Spleen (tissue), 11 donors: Measurements from ENCODE around the gene GPRIN1. TPM values are rescaled to one million over a fixed set of nuclear protein-coding genes. Genes with fewer than 3 reads are reported as not detected.

Experiments used
- DNase-seq: peaks from one replicate; pipeline ENCODE4 v3.0.0-alpha.2; 2020
- H3K27ac ChIP-seq, 8 donors: fragments of 200-600 bp; sonication (generic) in 7 of 8; 1 replicate in 4 of 8; 2 replicates in 4 of 8; pipeline versions ENCODE4 v1.5.0 to v1.8.0; 2016 to 2021; ENCODE audit warnings: inconsistent platforms in 4 of 8, mild to moderate bottlenecking in 4 of 8, moderate library complexity in 1 of 8
- H3K27me3 ChIP-seq, 7 donors: fragments of 200-600 bp; sonication (generic) in 6 of 7; replicated peaks in 1 of 7; 1 replicate in 4 of 7; 2 replicates in 3 of 7; pipeline versions ENCODE4 v1.5.0 to v1.8.0; 2016 to 2021; ENCODE audit warnings: inconsistent platforms in 3 of 7, mild to moderate bottlenecking in 1 of 7
- H3K36me3 ChIP-seq, 6 donors: fragments of 200-600 bp; sonication (generic) in 5 of 6; 1 replicate in 4 of 6; 2 replicates in 2 of 6; pipeline versions ENCODE4 v1.5.0 to v1.8.0; 2016 to 2021; ENCODE audit warnings: inconsistent platforms in 2 of 6
- H3K4me1 ChIP-seq, 6 donors: fragments of 200-600 bp; sonication (generic) in 5 of 6; 1 replicate in 3 of 6; 2 replicates in 3 of 6; pipeline versions ENCODE4 v1.5.0 to v1.8.0; 2016 to 2021; ENCODE audit warnings: inconsistent platforms in 3 of 6
- H3K4me3 ChIP-seq, 8 donors: fragments of 200-600 bp; sonication (generic) in 7 of 8; 1 replicate in 4 of 8; 2 replicates in 4 of 8; pipeline versions ENCODE4 v1.5.0 to v1.8.0; 2016 to 2021; ENCODE audit warnings: inconsistent platforms in 4 of 8, mild to moderate bottlenecking in 4 of 8, moderate library complexity in 2 of 8
- H3K9me3 ChIP-seq, 8 donors: fragments of 200-600 bp; sonication (generic) in 7 of 8; 1 replicate in 4 of 8; 2 replicates in 4 of 8; pipeline versions ENCODE4 v1.5.0 to v1.8.0; 2016 to 2021; ENCODE audit warnings: inconsistent platforms in 4 of 8
- POLR2A ChIP-seq, 3 donors: fragments of 450-650 bp; IDR thresholded peaks; one replicate each; pipeline ENCODE4 v1.5.1; 2017; ENCODE audit warnings: antibody characterized with exemption in 3 of 3, mild to moderate bottlenecking in 1 of 3
- POLR2AphosphoS5 ChIP-seq, 3 donors: sonication (generic); formaldehyde crosslinking; IDR thresholded peaks; one replicate each; pipeline ENCODE4 v1.5.1; 2017; ENCODE audit warnings: antibody characterized with exemption in 3 of 3
- WGBS, 5 donors: extraction: QIAGEN DNeasy Blood & Tissue Kit in 3 of 5; methylation state at CpG; one replicate each; pipeline versions ENCODE4 v1.1.5 to v1.1.7; 2013 to 2018; 5-methylcytosine and 5-hydroxymethylcytosine counted together
- intact Hi-C: fragments of 100-400 bp; cut with DNase I; formaldehyde crosslinking; loops from one replicate; pipeline ENCODE4 v1.15.0; 2023; ENCODE audit warnings: low total_unique reads
- polyA plus RNA-seq, 3 donors: library from polyadenylated mRNA; stranded (reverse); fragments of 200-250 nt; gene quantifications; one replicate each; pipeline ENCODE4 v1.2.1, GENCODE V29; 2013
- total RNA-seq, 7 donors: library from RNA; depleted of rRNA in 3 of 7; stranded (reverse); fragments of >200 nt in 3 of 7; fragmentation: NEBNext Ultra II Directional in 4 of 7; extraction: Animal tissue kit (Norgen Biotek cat#: 25700) in 4 of 7; gene quantifications; one replicate each; pipeline versions ENCODE4 v1.1.0 to v1.2.1, GENCODE V29; 2016 to 2021
- TF ChIP-seq, protein P1 (sequence below), 11 experiments: fragments of 200-600 bp in 7 of 11; fragments of 450-650 bp in 4 of 11; sonication (generic) in 4 of 11; IDR thresholded peaks in 8 of 11; conservative IDR thresholded peaks in 3 of 11; 1 replicate in 7 of 11; 2 replicates in 4 of 11; pipeline versions ENCODE4 v1.4.0 to v1.8.0; 2016 to 2021; ENCODE audit warnings: antibody characterized with exemption in 11 of 11, inconsistent platforms in 4 of 11, mild to moderate bottlenecking in 1 of 11
- donor health status: healthy with polysubstance abuse.
- donor health status: DM: no; HTN: no; CAD: no; lungs with moderate emphysema.
- donor health status: DM: no; HTN: no; CAD: no.
- donor health status: Bipolar disorder and iron deficiency.
- donor health status: healthy.
- donor health status: DM: no; HTN: no; CAD: no.
- donor health status: DM: yes; HTN: yes; CAD: no.

The GPRIN1 gene
- total and polyA plus RNA-seq, 10 donors = 0.13 to 1.3 (median 0.76) TPM

DNA sequence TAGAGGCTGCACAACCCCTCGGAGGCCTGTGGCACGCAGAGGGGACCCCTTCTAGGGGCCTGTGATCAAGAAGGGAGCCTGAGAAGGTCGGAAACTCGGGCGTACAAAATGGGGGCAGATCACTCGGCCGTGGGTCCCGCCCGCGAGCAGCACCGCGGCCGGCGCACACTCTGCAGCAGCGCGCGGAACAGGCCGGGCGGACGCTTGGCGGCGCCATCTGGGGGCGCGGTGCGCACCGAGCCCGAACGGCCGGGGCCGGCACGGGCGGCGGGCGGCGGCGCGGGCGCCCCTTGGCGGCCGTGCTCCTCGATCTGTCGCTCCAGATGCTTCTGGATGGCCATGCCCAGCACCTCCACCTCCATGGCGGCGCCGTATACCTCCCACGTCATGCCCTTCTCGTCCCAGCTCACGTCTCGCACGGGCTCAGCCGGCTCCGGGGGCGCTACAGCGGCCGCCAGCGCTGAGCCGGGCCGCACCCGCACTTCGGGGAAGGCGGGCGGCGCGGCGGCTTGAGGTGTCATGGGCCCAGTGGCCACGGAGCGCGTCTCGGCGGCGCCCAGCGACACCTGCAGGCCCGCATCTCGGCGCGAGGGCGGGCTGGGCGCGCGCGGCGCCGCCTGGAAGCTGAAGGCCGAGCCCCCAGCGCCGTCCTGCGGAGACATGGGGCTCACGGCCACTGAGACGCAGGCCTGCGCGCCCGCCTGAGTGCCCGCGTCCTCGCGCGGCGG lies 13.1 kb downstream of the GPRIN1 start:
- H3K27ac ChIP-seq = peak overlapping the region in 1 of 8 donors; percentile 30
- no peaks in the 10 kb centered on the region for H3K36me3 ChIP-seq
- peaks cover 0 to 56% (median 6%) of the 10 kb centered on the region in 7 donors for H3K27me3 ChIP-seq
- H3K4me3 ChIP-seq = peak overlapping the region in 7 of 8 donors; percentile 21 to 71 (median 44)
- peak; percentile 89 for DNase-seq
- TF ChIP-seq POLR2AphosphoS5 (IDR thresholded peaks at IDR 0.05) (no peak), POLR2A (IDR thresholded peaks at IDR 0.05) (no peak)
- TF ChIP-seq, protein P1, sequence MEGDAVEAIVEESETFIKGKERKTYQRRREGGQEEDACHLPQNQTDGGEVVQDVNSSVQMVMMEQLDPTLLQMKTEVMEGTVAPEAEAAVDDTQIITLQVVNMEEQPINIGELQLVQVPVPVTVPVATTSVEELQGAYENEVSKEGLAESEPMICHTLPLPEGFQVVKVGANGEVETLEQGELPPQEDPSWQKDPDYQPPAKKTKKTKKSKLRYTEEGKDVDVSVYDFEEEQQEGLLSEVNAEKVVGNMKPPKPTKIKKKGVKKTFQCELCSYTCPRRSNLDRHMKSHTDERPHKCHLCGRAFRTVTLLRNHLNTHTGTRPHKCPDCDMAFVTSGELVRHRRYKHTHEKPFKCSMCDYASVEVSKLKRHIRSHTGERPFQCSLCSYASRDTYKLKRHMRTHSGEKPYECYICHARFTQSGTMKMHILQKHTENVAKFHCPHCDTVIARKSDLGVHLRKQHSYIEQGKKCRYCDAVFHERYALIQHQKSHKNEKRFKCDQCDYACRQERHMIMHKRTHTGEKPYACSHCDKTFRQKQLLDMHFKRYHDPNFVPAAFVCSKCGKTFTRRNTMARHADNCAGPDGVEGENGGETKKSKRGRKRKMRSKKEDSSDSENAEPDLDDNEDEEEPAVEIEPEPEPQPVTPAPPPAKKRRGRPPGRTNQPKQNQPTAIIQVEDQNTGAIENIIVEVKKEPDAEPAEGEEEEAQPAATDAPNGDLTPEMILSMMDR (IDR thresholded peaks at IDR 0.05 in 8 of 11, conservative IDR thresholded peaks at IDR 0.05 in 3 of 11) = peak in 5 of 11 experiments; percentile 11 to 47 (median 40)
- WGBS, 5 donors = 2 to 15% (median 4%) methylated on average over 5 to 98 of the region's 98 CpGs
- H3K9me3 ChIP-seq = no peaks in the 10 kb centered on the region
- peaks cover 0 to 16% (median 14%) of the 10 kb centered on the region in 6 donors for H3K4me1 ChIP-seq
- intact Hi-C loops = no loop called here

DNA sequence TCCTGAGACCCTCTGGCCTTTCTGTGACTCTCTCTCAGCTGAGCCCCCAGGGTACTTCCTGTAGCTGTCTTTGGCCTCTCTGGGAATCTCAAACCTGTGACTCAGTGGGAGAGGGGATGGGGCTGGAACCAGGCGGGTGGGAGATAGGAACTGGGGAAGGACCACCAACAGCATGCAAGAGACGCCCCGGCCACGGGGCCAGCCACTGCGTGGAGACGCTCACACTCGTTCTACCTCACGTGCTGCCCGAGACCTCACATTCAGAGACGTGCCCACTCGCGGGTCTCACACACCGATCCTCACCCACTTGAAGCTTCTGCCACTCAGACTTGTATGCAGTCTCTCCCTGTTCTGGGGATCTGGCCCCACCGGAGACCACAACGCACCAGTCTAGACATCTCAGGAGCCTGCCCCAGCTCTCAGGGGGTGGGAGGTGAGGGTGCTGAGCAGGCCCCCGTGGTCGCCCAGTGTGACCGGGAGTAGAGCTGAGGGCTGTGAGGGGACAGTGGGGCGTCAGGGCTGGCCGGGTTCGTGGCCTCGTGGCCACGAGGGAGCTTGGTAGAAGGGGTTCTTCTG lies 13.8 kb downstream of the GPRIN1 start:
- Histone ChIP-seq H3K9me3 (no peaks in the 10 kb centered on the region), H3K4me3 (peak overlapping the region in 6 of 8 donors; percentile 28 to 71 (median 44)), H3K27ac (no peak overlapping the region), H3K36me3 (no peaks in the 10 kb centered on the region), H3K27me3 (peaks cover 0 to 56% (median 6%) of the 10 kb centered on the region in 7 donors), H3K4me1 (peaks cover 0 to 16% (median 14%) of the 10 kb centered on the region in 6 donors)
- intact Hi-C loops = no loop called here
- DNase-seq = no peak
- TF ChIP-seq POLR2A (IDR thresholded peaks at IDR 0.05) = no peak
- TF ChIP-seq, protein P1 (IDR thresholded peaks at IDR 0.05 in 8 of 11, conservative IDR thresholded peaks at IDR 0.05 in 3 of 11) = no peak
- no peak for TF ChIP-seq POLR2AphosphoS5 (IDR thresholded peaks at IDR 0.05)
- WGBS, 5 donors = 79 to 88% (median 80%) methylated on average over 23 of the region's 23 CpGs

DNA sequence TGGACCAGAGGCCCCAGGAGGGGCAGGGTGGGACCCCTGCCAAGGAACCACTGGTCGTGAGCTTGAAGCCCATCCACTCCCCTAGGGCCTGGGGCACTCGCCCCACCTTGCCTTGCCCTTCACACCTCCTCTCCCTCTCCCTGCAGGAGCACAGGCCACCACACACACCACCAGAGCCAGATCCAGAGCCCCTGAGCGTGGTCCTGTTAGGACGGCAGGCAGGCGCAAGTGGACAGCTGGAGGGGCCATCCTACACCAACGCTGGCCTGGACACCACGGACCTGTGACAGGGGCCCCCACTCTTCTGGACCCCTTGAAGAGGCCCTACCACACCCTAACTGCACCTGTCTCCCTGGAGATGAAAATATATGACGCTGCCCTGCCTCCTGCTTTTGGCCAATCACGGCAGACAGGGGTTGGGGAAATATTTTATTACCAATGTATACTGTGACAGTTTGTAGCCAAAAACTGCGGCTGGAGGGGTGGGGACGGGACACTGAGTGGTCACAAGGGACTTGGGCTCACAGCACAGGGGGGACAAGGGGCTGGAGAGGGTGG lies 14.5 kb downstream of the GPRIN1 start:
- intact Hi-C loops = no loop called here
- TF ChIP-seq, protein P1 (IDR thresholded peaks at IDR 0.05 in 8 of 11, conservative IDR thresholded peaks at IDR 0.05 in 3 of 11) = no peak
- H3K9me3 ChIP-seq = no peaks in the 10 kb centered on the region
- no peaks in the 10 kb centered on the region for H3K36me3 ChIP-seq
- H3K4me3 ChIP-seq = no peak overlapping the region
- H3K27ac ChIP-seq = no peak overlapping the region
- DNase-seq = no peak
- H3K4me1 ChIP-seq = peaks cover 0 to 16% (median 14%) of the 10 kb centered on the region in 6 donors
- H3K27me3 ChIP-seq = peaks cover 0 to 56% (median 6%) of the 10 kb centered on the region in 7 donors
- 80 to 95% (median 90%) methylated on average over 6 to 11 of the region's 11 CpGs for WGBS, 5 donors

DNA sequence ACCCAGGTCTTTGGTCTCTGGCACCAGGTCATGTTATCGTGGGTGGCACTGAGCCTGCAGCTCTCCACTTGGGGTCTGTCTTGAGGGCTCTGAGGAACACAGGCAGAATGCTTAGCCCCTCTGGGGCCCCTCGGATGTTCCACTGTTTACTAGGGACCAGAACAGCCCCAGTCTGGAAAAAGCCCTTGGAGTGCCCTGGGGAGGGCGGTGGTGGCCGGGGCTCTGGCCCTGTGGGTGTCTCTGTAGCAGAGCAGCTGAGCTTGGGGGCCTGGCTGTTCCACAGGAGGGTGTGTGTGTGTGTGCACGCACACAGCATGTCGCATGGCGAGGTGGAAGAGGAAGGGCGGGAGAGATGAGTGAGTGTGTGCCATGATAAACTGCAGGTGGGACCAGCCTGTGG lies 15.4 kb downstream of the GPRIN1 start:
- intact Hi-C loops = no loop called here
- peaks cover 0 to 56% (median 6%) of the 10 kb centered on the region in 7 donors for H3K27me3 ChIP-seq
- peaks cover 0 to 16% (median 14%) of the 10 kb centered on the region in 6 donors for H3K4me1 ChIP-seq
- no peaks in the 10 kb centered on the region for H3K36me3 ChIP-seq
- no peaks in the 10 kb centered on the region for H3K9me3 ChIP-seq
- DNase-seq = no peak
- 86 to 90% (median 87%) methylated on average over 7 to 8 of the region's 8 CpGs for WGBS, 5 donors
- H3K4me3 ChIP-seq = no peak overlapping the region
- TF ChIP-seq, protein P1 (IDR thresholded peaks at IDR 0.05 in 8 of 11, conservative IDR thresholded peaks at IDR 0.05 in 3 of 11) = no peak
- TF ChIP-seq POLR2AphosphoS5 (IDR thresholded peaks at IDR 0.05) = no peak
- TF ChIP-seq POLR2A (IDR thresholded peaks at IDR 0.05) = no peak
- H3K27ac ChIP-seq = no peak overlapping the region
